ENCODE results near the gene BCAR3.

BCAR3 gene

GRCh38 chr1:93537924-93538323, 143.7 kb downstream of the BCAR3 start:
- Histone ChIP-seq H3K27ac (ENCODE audit: low read depth, low read length) (no peak overlapping the region), H3K27me3 (ENCODE audit: low read length) (no peaks in the 10 kb centered on the region), H3K36me3 (ENCODE audit: low read length) (no peaks in the 10 kb centered on the region), H3K4me2 (ENCODE audit: low read depth, low read length, poor library complexity, severe bottlenecking) (no peak overlapping the region), H2AFZ (ENCODE audit: low read depth, low read length, severe bottlenecking) (no peak overlapping the region), H3F3A (ENCODE audit: insufficient read depth) (no peaks in the 10 kb centered on the region), H3K9me3 (ENCODE audit: insufficient read depth, low read length) (no peaks in the 10 kb centered on the region), H3K9ac (ENCODE audit: low read length) (no peak overlapping the region), H4K20me1 (ENCODE audit: low read depth, low read length) (no peaks in the 10 kb centered on the region), H3K9me2 (replicated peaks; ENCODE audit: insufficient read depth, low read length) (no peaks in the 10 kb centered on the region), H3K79me2 (ENCODE audit: insufficient read depth, low read length) (no peaks in the 10 kb centered on the region), H3K4me3 (ENCODE audit: insufficient read depth, low read length, poor library complexity, severe bottlenecking) (no peak overlapping the region)
- TF ChIP-seq EZH2phosphoT487 (conservative IDR thresholded peaks at IDR 0.05; ENCODE audit: low read length): no peak
- no peak for TF ChIP-seq CTCF (IDR thresholded peaks at IDR 0.05; ENCODE audit: insufficient read depth, low read length, poor library complexity, severe bottlenecking)

- Histone ChIP-seq H3K36me3 (ENCODE audit: low read length) (no peaks in the 10 kb centered on the region), H3K4me2 (ENCODE audit: low read depth, low read length, poor library complexity, severe bottlenecking) (no peak overlapping the region), H3F3A (ENCODE audit: insufficient read depth) (no peaks in the 10 kb centered on the region), H3K27me3 (ENCODE audit: low read length) (no peaks in the 10 kb centered on the region), H2AFZ (ENCODE audit: low read depth, low read length, severe bottlenecking) (no peak overlapping the region), H3K4me3 (ENCODE audit: insufficient read depth, low read length, poor library complexity, severe bottlenecking) (no peak overlapping the region), H4K20me1 (ENCODE audit: low read depth, low read length) (no peaks in the 10 kb centered on the region), H3K9ac (ENCODE audit: low read length) (no peak overlapping the region), H3K9me2 (replicated peaks; ENCODE audit: insufficient read depth, low read length) (no peaks in the 10 kb centered on the region), H3K27ac (ENCODE audit: low read depth, low read length) (no peak overlapping the region), H3K9me3 (ENCODE audit: insufficient read depth, low read length) (no peaks in the 10 kb centered on the region), H3K79me2 (ENCODE audit: insufficient read depth, low read length) (no peaks in the 10 kb centered on the region)
- TF ChIP-seq CTCF (IDR thresholded peaks at IDR 0.05; ENCODE audit: insufficient read depth, low read length, poor library complexity, severe bottlenecking) (no peak), EZH2phosphoT487 (conservative IDR thresholded peaks at IDR 0.05; ENCODE audit: low read length) (no peak)
Measured at GRCh38 chr1:93537396-93537795, 144.2 kb downstream of the BCAR3 start.

GRCh38 chr1:93533677-93534076, 148.0 kb downstream of the BCAR3 start:
- Histone ChIP-seq H4K20me1 (ENCODE audit: low read depth, low read length) (no peaks in the 10 kb centered on the region), H3K4me2 (ENCODE audit: low read depth, low read length, poor library complexity, severe bottlenecking) (no peak overlapping the region), H3K9me3 (ENCODE audit: insufficient read depth, low read length) (no peaks in the 10 kb centered on the region), H3K27me3 (ENCODE audit: low read length) (no peaks in the 10 kb centered on the region), H3K9ac (ENCODE audit: low read length) (no peak overlapping the region), H3K4me3 (ENCODE audit: insufficient read depth, low read length, poor library complexity, severe bottlenecking) (no peak overlapping the region), H3K36me3 (ENCODE audit: low read length) (no peaks in the 10 kb centered on the region), H2AFZ (ENCODE audit: low read depth, low read length, severe bottlenecking) (no peak overlapping the region), H3K9me2 (replicated peaks; ENCODE audit: insufficient read depth, low read length) (no peaks in the 10 kb centered on the region), H3K27ac (ENCODE audit: low read depth, low read length) (no peak overlapping the region), H3K79me2 (ENCODE audit: insufficient read depth, low read length) (no peaks in the 10 kb centered on the region), H3F3A (ENCODE audit: insufficient read depth) (no peaks in the 10 kb centered on the region)
- no peak for TF ChIP-seq EZH2phosphoT487 (conservative IDR thresholded peaks at IDR 0.05; ENCODE audit: low read length)
- TF ChIP-seq CTCF (IDR thresholded peaks at IDR 0.05; ENCODE audit: insufficient read depth, low read length, poor library complexity, severe bottlenecking): no peak

Measured in SU-DHL-6 (cell line).